GM12872 (cell line): Measurements from ENCODE around the gene ATF7.

Source experiments
- TF ChIP-seq, protein P1 (sequence below): IDR thresholded peaks from 3 replicates; pipeline ENCODE4 v1.5.1; 2011; ENCODE audit warnings: low read depth, mild to moderate bottlenecking, low read length, moderate library complexity; ENCODE audit not compliant: insufficient read depth

The ATF7 gene

DNA sequence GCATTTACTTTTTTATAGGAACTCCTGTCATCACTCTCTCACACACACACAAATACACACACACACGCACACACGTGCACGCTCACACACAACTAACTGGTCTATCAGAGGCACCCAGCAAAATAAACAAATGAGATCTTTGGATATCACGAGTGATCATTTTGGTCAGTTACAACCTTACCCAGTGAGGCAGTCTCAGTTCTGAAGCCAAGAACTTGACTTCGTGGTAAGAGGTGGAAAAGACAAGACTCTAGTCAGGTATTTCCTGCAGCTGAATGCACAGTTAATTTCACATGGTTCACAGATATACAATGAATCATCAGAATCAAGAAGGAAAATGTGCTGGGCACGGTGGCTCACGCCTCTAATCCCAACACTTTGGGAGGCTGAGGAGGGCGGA is 39.4 kb downstream of the ATF7 start:
- TF ChIP-seq, protein P1, sequence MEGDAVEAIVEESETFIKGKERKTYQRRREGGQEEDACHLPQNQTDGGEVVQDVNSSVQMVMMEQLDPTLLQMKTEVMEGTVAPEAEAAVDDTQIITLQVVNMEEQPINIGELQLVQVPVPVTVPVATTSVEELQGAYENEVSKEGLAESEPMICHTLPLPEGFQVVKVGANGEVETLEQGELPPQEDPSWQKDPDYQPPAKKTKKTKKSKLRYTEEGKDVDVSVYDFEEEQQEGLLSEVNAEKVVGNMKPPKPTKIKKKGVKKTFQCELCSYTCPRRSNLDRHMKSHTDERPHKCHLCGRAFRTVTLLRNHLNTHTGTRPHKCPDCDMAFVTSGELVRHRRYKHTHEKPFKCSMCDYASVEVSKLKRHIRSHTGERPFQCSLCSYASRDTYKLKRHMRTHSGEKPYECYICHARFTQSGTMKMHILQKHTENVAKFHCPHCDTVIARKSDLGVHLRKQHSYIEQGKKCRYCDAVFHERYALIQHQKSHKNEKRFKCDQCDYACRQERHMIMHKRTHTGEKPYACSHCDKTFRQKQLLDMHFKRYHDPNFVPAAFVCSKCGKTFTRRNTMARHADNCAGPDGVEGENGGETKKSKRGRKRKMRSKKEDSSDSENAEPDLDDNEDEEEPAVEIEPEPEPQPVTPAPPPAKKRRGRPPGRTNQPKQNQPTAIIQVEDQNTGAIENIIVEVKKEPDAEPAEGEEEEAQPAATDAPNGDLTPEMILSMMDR, result no peak

DNA sequence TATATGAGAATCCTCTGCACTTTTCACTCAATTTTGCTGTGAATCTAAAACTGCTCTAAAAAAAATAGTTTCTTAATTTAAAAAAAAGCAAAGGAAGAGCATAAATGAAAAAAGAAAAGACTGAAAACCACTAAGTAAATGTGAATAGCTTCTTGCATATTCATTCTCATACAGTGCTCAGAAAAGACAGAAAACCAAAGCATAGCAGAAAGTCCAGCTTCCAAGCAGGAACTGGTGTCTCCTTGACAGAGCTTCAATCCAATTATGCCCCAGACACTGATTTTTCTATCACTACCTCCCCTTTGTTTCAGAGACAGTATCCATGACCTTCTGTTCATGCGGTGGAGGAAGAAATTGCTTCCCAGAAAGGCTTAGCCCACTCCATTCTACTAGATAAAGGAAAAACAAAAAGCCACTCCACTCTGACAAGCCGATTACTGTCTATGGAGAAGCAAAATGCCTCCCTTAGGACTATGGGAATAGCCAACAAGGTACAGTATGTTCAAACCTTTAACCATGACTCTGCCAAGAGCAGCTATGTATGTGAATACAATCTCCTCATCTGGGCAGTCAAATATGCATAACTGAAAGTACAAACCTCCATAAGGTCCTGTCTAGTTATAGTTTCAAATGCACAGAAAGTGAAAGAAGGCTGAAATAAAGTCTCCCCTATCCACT is 40.6 kb downstream of the ATF7 start:
- TF ChIP-seq, protein P1, result no peak

DNA sequence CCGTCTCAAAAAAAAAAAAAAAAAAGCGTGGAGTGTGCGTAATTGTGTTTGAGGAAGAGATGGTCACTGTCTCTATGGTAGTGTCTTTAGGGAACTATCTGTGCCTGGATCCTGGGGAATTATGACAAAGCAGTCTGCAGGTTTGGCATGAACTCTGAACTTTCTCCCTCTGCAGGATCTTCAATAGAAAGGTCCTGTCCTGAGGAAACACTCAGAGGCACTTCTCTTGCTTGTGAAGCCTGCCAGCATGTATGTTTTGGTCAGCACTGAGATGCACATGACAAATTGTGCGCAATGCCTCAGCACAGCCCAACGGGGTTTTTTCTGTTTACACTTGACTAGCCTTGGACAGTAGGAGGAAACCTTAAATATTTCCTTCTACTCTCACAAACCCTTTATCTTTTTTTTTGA is 46.6 kb downstream of the ATF7 start:
- TF ChIP-seq, protein P1, result no peak

DNA sequence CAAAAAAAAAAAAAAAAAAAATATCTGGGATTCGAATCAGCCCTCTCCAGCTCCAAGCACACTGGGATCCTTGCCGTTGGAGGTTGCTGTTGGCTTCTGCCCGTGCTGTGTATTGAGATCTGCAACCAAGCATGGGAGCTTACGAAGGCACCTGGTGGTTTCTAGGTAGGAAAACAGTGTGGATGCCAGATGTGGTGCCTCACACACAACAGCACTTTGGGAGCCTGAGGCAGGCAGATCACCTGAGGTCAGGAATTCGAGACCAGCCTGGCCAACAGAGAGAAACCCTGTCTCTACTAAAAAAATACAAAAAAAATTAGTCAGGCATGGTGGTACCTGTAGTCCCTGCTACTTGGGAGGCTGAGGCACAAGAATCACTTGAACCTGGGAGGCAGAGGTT is 47.4 kb downstream of the ATF7 start:
- TF ChIP-seq, protein P1, result no peak

DNA sequence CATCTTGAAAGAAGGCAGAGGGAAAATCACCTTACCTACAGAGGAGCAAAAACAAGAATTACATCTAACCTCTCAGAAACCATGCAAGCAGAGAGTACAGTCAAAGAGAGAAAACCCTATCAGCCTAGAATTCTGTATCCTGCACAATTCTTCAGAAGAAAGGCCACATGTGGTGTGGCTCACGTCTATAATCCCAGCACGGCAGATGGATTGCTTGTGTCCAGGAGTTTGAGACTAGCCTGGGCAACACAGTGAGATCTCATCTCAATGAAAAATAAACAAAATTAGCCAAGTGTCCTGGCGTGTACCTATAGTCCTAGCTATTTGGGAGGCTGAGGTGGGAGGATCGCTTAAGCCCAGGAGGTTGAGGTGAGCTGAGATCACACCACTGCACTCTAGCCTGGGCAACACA is 48.2 kb downstream of the ATF7 start:
- TF ChIP-seq, protein P1, result no peak

DNA sequence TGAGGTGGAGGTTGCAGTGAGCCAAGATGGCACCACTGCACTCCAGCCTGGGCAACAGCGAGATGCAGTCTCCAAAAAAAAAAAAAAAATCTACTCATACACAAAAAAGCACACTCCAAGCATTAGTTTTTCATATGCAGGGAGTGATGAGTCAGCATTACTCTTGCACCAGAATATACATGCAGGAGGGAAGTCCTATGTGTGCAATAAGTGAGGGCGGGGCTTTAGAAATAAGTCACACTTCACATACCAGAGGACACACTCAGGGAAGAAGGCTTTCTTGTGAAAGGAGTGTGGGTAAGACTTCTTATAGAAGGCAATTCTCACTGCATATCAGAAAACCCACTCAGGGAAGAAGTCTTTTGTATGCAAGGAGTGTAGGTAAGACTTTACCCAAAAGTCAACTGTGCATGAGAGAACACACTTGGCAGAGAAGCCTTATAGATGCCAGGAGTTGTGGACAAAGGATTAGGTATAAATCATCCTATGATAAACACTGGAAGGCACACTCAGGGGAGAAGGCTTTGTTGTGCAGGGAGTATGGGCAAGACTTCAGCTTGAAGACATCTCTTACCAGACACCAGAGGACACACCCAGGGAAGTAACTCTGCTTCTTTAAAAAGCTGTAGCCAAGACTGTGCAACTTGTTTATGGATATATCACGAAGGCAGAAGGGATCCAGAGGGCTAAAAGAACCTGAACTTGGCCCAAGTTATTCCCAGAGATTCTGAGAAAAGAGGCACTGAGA is 50.5 kb downstream of the ATF7 start:
- TF ChIP-seq, protein P1, result no peak

DNA sequence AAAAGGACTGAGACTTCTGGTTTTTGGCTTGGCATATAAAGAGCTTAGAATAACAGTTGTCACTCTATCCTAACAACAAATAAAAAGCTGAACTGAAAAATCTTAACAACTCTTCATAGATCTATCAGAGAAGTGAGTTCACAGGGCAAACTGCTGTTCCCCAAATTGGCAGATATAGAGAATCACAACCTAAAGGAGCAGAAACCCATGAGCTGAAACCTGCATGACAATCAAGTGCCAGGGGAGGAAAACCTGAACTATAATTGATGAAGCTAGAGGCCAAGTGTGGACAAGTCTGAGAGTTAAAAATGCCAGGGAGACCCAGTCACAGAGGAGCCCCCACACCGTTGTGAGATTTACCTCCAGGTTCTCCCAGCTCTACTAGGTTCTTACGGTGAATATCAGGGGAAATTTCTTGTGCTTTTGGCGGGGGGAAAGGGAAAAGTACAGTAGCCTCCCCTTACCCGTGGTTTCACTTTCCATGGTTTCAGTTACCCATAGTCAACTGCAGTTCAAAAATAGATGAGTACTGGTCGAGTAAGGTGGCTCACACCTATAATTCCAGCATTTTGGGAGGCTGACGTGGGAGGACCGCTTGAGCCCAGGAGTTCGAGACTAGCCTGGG is 53.9 kb downstream of the ATF7 start:
- TF ChIP-seq, protein P1, result no peak
